CD4-positive, alpha-beta T cell treated with Interleukin-15 for 1 hour (primary cell): ENCODE measurements around the gene C6orf163.

ENCODE experiments used
- DNase-seq: peaks from one replicate; pipeline ENCODE4 v3.0.0-alpha.2; 2020

Gene C6orf163

DNA sequence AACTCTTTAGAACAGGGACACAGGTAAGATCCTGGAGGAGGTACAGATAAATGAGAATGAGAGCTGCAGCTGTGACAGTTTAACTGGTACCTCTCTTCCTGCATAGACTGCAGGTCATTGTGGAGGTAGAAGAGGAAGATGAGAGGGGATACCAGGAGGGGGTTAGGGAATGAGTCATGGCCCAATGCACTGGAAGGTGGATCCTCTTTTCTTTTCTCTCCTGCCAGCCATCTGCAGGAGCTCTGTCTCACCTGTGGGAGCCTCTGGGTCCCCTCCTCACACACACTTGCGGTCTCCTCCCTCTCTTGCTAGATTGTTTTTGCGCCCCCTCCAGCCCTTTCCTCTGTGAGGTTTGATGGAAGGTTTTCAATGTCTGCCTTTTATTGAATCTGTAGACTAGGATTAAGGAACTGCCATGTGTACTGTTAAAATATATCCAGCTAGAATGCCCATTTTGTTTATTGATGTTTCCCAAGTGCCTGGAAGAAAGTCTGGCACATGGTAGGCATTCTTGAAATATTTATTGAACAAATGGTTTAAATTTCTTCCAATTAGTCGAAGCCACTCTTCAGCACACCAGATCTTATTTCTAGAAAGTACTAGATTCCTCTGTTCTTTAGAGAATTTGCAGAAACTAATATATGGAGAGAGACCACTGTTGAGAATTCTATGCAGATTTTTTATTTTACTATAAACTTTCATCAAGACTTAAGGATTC, 13.0 kb downstream of the C6orf163 start:
- no peak for DNase-seq

DNA sequence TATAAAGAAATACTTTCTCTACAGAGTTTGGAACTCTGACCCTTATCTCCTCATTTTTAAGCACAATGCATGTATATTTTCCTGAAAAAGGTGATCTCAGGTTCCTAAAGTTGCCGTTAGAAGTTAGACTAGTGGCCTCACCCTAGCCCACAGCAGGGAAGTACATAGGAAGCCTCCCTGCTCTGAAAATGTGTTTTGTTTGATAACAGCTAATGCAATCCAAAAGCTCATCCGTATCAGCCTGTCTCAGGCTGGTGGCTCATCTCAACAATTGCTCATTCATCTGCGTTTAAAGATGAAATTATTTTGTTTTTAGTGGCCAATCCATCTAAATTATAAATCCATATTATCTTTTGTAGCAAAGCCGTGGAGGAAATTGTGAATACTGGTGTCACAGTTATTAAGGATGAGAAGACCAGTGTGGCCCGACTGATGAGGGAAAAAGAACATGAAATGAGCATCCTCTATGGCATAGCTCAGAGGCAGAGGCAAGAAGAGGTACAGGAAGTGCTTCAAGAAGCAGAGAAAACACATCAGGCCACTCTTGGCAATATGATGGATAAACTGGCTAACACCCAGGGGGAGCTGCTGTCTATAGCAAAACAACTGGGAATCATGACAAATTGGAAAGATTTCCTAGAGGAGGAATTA, 20.1 kb downstream of the C6orf163 start:
- no peak for DNase-seq

DNA sequence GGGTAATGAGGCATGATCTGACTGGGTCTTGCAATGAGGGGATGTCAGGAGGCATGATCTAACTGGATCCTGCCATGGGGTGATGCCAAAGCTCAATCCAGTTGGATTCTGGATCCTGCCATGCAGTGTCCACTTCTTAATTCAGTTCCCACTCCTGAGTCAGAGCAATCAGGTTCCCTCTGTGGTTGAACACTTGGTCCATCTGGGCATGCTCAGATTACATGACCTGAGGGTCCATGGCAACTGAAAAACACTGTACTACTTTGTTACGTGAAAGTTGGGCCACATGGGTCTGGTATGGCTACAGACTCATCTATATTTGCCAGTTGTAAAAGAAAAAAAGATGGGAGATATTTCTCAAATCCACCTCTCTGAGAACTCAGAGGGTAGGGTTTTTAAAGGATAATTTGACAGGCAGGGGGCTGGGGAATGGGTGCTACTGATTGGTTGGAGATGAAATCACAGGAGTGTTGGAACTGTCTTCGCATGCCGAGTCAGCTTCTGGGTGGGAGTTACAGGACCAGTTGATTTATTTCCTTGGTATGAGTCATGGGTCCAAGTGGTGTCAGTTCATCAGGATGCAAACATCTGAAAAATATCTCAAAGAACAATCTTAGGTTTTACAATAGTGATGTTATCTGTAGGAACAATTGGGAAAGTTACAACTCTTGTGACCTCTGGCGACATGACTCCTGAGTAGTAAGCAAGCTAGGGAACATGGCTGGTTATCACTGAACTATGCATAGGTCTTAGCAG, 21.6 kb downstream of the C6orf163 start:
- no peak for DNase-seq

DNA sequence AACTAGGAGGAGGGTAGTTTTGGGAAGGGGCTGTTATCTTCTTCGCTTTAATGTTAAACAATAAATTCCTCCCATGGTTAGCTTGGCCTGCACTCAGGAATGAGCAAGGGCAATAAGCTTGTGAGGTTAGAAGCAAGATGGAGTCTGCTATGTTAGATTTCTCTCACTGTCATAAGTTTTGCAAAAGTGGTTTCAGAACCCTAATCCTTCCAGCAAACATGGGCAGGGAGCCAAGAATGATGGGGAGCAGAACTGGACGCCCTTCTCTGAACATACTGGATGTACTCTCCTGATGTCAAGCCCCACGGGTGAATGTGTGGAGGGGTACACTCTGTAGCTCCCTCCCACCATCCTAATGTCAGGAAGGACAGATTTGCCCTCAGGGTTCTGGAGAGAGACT, 22.3 kb downstream of the C6orf163 start:
- no peak for DNase-seq

- no peak for DNase-seq
Observed at GRCh38 chr6:87373377-87373776, 28.8 kb downstream of the C6orf163 start.

DNA sequence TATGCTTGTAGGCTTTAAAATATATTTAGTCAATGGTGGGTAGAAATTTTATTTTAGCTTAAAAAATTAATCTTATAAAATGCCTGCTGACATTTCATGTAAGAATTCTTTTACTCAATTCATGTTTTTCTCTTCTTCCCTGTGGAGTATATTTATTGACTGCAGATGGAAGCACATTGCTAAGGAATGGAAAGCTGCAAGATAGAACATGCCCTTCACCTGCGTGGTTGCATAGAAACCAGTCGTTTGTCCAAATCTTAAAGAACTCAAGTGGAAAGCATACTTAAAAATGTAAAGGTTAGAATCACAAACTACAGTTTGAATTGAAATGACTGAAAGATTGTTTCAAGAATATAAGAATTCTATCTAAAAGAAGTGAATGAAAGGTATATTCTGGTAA, 30.7 kb downstream of the C6orf163 start:
- DNase-seq, result no peak

DNA sequence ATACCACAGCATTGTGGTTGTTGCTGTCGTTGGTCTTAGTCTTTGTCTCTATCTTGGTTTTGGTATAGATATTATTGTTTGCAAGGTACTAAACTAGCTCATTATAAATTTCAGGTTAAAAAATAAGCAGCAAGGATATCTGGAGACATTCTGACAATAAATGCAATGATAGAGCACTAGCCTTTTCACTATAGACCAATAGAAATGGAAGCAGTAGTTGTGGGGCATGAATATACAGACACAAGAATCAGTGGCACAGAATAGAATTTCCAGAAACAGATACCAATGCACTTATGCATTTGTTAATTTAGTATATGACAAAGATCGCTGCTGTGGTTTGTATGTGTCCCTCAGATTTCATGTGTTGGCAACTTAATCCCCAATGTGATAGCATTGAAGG, 32.0 kb downstream of the C6orf163 start:
- no peak for DNase-seq

DNA sequence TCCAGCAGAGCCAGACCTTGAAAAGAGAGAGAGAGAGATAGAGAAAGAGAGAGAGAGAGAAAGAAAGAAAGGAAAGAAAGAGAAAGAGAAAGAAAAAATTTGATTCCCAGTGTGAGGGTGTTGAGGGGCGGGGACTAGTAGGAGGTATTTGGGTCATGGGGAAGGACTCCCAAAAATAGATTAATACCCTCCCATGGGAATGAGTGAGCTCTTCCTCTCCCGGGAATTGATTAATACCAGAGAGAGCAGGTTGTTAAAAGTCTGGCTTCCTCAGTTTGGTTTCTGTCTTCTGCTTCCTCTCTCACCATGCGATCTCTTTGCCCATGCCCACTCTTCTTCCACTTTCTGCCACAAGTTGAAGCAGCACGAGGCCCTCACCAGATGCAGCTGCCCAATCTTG, 34.3 kb downstream of the C6orf163 start:
- no peak for DNase-seq

- no peak for DNase-seq
Observed at GRCh38 chr6:87382861-87383260, 38.2 kb downstream of the C6orf163 start.

DNA sequence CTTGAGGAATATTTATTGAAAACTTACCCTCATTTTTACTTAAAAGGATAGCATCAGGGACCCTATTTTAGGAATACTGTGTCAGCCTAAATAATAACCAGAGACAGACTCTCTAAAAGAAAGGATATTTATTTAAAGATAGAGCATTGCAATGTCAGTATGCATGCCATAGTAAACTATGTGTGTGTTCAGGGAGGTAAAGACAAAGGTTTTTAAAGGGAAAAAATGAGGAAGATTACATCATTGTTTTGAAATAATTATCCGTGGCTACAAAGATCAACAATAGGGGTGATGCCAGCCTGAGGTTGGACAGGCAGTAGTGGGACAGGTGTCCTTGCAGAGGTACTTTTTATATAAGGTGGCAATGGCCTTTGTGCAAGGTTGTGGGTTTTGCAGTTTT, 39.4 kb downstream of the C6orf163 start:
- DNase-seq, result no peak

DNA sequence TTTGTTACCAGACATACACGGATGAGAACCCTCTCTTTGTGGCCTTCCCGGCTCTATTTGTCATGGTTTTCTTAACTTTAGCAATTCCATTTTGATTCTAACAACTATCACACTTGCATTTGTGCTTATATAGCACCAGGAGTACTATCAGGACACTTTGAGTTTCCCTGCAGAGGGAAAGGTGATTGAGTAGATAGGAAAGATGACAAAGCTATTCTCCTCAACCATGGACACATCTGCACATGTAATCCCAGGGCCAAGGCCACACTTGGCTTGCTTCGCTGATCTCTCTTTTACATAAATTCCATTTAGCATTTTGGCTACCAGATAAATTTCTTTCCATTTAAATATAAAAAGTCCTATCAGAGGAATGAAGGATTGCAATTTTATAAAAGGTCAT, 39.8 kb downstream of the C6orf163 start:
- DNase-seq, result no peak

GRCh38 chr6:87391334-87391733, 46.7 kb downstream of the C6orf163 start:
- DNase-seq, result no peak

DNA sequence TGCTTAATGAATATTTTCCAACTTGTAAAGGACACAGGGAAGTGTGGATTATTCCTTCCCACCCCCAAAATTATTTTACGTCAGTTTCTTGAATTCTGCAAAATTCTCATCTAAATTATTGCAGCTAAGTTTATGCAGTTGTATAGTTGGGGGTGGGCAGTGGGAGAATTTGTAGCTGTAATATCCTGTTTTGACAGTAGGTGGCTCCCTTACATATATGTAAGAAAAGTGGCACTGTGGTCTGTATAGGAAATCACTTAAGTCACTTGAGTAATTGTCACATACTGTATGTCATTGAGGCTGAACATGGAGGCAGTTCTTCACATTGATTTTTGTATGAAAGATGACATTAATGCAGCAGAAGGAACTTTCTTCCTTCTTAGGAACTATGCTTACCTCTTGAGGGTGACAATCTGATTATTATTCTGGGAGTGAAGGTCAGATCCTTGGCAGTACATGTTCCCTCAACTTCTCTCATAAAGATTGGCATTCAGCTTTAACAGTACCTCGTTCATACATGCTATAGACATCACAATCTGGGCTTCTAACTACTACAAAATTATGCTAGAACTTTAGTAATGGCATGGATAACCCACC, 48.5 kb downstream of the C6orf163 start:
- no peak for DNase-seq

GRCh38 chr6:87395431-87395830, 50.8 kb downstream of the C6orf163 start:
- no peak for DNase-seq

GRCh38 chr6:87396595-87397392, 52.2 kb downstream of the C6orf163 start:
- DNase-seq, result peak; percentile 25

DNA sequence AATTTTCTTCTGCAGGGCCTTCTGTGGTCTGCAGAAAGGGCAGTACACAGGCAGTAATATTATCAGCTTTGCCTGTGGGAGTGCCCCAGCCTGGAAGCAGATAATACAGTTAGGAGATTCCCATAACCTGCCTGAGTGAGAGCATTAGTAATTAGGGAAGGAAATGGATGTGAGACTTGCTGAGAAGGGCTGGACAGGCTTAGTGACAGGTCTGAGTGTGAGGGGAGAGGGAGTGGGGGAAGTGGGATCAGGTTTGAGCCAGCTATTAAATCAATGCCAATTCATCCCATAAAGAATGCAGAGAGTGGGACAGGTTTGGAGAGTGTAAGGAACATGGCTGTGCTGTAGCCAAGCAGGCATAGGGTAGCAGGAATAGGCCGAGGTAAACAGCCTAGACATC, 53.0 kb downstream of the C6orf163 start:
- no peak for DNase-seq

- no peak for DNase-seq
Observed at GRCh38 chr6:87401832-87402231, 57.2 kb downstream of the C6orf163 start.

- no peak for DNase-seq
Observed at GRCh38 chr6:87407561-87407900, 62.9 kb downstream of the C6orf163 start.

GRCh38 chr6:87407901-87408720, 63.5 kb downstream of the C6orf163 start, which contains the start of gene CFAP206:
Gene CFAP206, plus strand, starts transcription at chr6:87407972. Its CDS starts 1,868 bp downstream, at chr6:87409840.
- DNase-seq, result peak; percentile 84

DNA sequence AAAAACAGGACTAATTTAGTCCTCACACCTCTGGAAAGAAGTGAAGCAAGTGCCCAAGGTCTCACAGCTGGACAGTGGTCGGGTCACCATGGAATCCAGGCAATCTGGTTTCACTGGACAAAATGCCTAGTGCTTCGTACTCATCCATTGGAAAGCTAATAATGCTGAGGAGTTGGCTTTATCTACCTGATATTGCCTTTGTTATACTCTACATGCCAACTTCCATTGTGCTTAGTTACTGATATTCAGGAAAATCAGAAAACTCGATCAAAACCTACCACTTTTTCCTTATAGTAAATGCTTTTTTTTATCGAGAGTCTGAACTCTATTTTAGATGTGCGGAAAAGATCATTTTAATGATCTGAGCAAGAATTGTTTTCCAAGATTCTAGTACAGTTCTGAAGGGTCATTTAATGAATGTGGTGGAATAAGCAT, 64.1 kb downstream of the C6orf163 start:
- DNase-seq, result no peak
